Measurements from ENCODE around the gene HIRA.

HIRA gene

DNA sequence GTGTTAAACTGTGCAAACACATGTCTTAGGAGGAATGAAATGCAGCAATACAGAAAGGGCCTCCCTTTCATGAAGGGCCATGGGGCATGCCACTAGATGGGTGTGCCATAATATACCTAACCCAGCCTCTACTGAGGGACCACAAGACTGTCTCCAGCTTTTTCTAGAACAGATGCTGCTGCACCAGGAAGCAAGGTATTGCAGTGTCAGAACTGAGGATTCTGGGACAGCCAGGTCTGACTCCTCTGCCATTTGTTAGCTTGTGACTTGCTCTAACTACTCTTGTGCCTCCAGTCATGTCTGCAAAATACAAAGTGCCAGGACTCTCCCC lies 53.2 kb downstream of the HIRA start:
- Histone ChIP-seq H3K79me2 (ENCODE audit: low read length) (no peaks in the 10 kb centered on the region), H3K4me1 (ENCODE audit: low read length) (no peaks in the 10 kb centered on the region), H3K4me3 (ENCODE audit: low read length) (no peak overlapping the region), H4K20me1 (ENCODE audit: insufficient read depth, low read length) (no peaks in the 10 kb centered on the region), H3K27ac (ENCODE audit: low read length) (no peak overlapping the region), H3K36me3 (replicated peaks; ENCODE audit: insufficient read depth, low read length) (peaks cover 27% of the 10 kb centered on the region; the same call in 1 of the 2 replicates), H3K9me3 (replicated peaks; ENCODE audit: insufficient read depth, low read length) (no peaks in the 10 kb centered on the region), H3K9me2 (replicated peaks; ENCODE audit: insufficient read depth, low read length) (no peaks in the 10 kb centered on the region), H3K4me2 (ENCODE audit: low read depth, low read length) (no peak overlapping the region), H3K9ac (ENCODE audit: low read length) (no peak overlapping the region), H3F3A (ENCODE audit: insufficient read depth, low read length) (no peaks in the 10 kb centered on the region), H2AFZ (ENCODE audit: low read length) (no peak overlapping the region), H3K27me3 (replicated peaks; ENCODE audit: insufficient read depth, low read length) (no peaks in the 10 kb centered on the region)
- TF ChIP-seq, protein P1, sequence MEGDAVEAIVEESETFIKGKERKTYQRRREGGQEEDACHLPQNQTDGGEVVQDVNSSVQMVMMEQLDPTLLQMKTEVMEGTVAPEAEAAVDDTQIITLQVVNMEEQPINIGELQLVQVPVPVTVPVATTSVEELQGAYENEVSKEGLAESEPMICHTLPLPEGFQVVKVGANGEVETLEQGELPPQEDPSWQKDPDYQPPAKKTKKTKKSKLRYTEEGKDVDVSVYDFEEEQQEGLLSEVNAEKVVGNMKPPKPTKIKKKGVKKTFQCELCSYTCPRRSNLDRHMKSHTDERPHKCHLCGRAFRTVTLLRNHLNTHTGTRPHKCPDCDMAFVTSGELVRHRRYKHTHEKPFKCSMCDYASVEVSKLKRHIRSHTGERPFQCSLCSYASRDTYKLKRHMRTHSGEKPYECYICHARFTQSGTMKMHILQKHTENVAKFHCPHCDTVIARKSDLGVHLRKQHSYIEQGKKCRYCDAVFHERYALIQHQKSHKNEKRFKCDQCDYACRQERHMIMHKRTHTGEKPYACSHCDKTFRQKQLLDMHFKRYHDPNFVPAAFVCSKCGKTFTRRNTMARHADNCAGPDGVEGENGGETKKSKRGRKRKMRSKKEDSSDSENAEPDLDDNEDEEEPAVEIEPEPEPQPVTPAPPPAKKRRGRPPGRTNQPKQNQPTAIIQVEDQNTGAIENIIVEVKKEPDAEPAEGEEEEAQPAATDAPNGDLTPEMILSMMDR (IDR thresholded peaks at IDR 0.05; ENCODE audit: low read length): no peak
- no peak for TF ChIP-seq EZH2 (optimal IDR thresholded peaks at IDR 0.05; ENCODE audit: low read depth, low read length)
- no peak for TF ChIP-seq EZH2phosphoT487 (IDR thresholded peaks at IDR 0.05; ENCODE audit: low read length)
- no peak for DNase-seq

DNA sequence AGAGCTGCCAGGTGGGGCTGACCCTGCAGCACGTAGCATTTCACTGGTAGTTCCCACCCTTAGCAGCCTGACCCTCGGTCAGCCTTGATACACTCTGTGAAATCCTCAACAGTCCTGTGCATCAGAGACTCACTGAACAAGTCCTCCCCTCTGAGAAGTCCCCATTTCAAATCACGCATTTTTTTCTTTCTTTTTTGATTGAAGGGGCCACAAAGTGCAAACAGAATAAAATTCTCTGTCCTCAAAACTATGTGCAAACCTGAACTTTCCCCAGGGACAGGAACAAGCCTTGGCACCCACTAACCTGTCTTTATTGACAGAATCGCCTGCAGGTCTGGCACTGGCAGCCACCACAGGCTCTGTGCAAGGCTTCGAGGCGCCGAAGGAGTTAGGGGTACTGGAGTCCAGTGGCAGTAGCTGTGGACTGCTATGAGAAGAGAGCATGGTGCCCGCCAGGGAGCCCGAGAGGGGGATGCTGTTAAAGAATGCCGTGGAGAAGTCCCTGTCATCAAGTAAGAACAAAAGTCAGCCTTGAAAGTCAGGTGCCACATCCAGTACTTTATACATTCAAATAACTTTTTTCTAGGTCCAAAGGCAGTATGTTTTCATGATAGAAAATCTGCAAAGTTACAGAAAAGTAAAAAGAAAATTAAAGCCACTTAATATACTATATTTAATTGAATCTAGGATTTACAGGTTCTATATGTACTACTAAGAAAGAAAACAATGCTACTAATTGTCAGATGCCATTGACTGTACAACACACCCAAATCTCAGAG lies 53.8 kb downstream of the HIRA start:
- Histone ChIP-seq H3F3A (ENCODE audit: insufficient read depth, low read length) (no peaks in the 10 kb centered on the region), H3K4me2 (ENCODE audit: low read depth, low read length) (no peak overlapping the region), H4K20me1 (ENCODE audit: insufficient read depth, low read length) (no peaks in the 10 kb centered on the region), H3K4me3 (ENCODE audit: low read length) (no peak overlapping the region), H3K27me3 (replicated peaks; ENCODE audit: insufficient read depth, low read length) (no peaks in the 10 kb centered on the region), H2AFZ (ENCODE audit: low read length) (no peak overlapping the region), H3K9ac (ENCODE audit: low read length) (no peak overlapping the region), H3K9me3 (replicated peaks; ENCODE audit: insufficient read depth, low read length) (no peaks in the 10 kb centered on the region), H3K27ac (ENCODE audit: low read length) (no peak overlapping the region), H3K79me2 (ENCODE audit: low read length) (no peaks in the 10 kb centered on the region), H3K9me2 (replicated peaks; ENCODE audit: insufficient read depth, low read length) (no peaks in the 10 kb centered on the region), H3K4me1 (ENCODE audit: low read length) (no peaks in the 10 kb centered on the region), H3K36me3 (replicated peaks; ENCODE audit: insufficient read depth, low read length) (peaks cover 29% of the 10 kb centered on the region; the same call in 1 of the 2 replicates)
- no peak for DNase-seq
- TF ChIP-seq, protein P1 (IDR thresholded peaks at IDR 0.05; ENCODE audit: low read length): no peak
- TF ChIP-seq EZH2phosphoT487 (IDR thresholded peaks at IDR 0.05; ENCODE audit: low read length) (no peak), EZH2 (optimal IDR thresholded peaks at IDR 0.05; ENCODE audit: low read depth, low read length) (no peak)

DNA sequence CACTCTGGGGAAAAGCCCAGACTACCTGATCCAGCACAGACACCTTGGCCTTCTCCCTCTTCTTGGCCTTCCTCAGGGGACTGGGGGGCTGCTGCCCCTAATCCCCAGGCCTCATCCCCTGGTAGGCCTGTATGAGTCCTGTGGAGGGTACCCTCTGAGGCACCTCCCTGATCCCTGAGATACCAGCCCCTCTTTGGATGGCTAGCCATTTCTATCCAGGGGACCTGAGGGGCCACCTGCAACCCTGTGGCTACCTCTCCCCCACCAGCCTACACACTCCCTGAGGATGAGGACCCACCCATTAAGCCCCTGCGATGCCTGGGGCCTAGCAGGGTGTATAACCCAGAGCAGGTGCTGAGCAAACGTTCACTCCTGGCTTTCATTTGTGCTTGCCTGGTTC lies 54.6 kb downstream of the HIRA start:
- H3K4me3 ChIP-seq (ENCODE audit: low read length): no peak overlapping the region
- no peak for TF ChIP-seq EZH2 (optimal IDR thresholded peaks at IDR 0.05; ENCODE audit: low read depth, low read length)
- TF ChIP-seq, protein P1 (IDR thresholded peaks at IDR 0.05; ENCODE audit: low read length): no peak
- TF ChIP-seq EZH2phosphoT487 (IDR thresholded peaks at IDR 0.05; ENCODE audit: low read length): no peak
- H3K36me3 ChIP-seq (replicated peaks; ENCODE audit: insufficient read depth, low read length): peaks cover 24% of the 10 kb centered on the region; the same call in 1 of the 2 replicates

More for the DNA sequence above, 54.6 kb downstream of the HIRA start:
- H3K4me1 ChIP-seq (ENCODE audit: low read length): no peaks in the 10 kb centered on the region
- H3K4me2 ChIP-seq (ENCODE audit: low read depth, low read length): no peak overlapping the region
- no peaks in the 10 kb centered on the region for H3K79me2 ChIP-seq (ENCODE audit: low read length)
- H4K20me1 ChIP-seq (ENCODE audit: insufficient read depth, low read length): no peaks in the 10 kb centered on the region
- no peaks in the 10 kb centered on the region for H3F3A ChIP-seq (ENCODE audit: insufficient read depth, low read length)
- no peaks in the 10 kb centered on the region for H3K27me3 ChIP-seq (replicated peaks; ENCODE audit: insufficient read depth, low read length)
- no peak for DNase-seq
- H3K9me3 ChIP-seq (replicated peaks; ENCODE audit: insufficient read depth, low read length): no peaks in the 10 kb centered on the region
- no peak overlapping the region for H3K27ac ChIP-seq (ENCODE audit: low read length)
- H3K9me2 ChIP-seq (replicated peaks; ENCODE audit: insufficient read depth, low read length): no peaks in the 10 kb centered on the region
- H2AFZ ChIP-seq (ENCODE audit: low read length): no peak overlapping the region
- H3K9ac ChIP-seq (ENCODE audit: low read length): no peak overlapping the region
